Measurements from ENCODE around the gene TMEM120B. TPM values are rescaled to one million over a fixed set of nuclear protein-coding genes. Genes with fewer than 3 reads are reported as not detected.
"Not testable (repeated sequence)": the region's sequence is repeated elsewhere in the genome, so short reads cannot be mapped to it uniquely, and the experiment has no call there.

The TMEM120B gene
- total RNA-seq, 1 donor from 2014 or later: 14.1 TPM

- intact Hi-C loops (cut with micrococcal nuclease): no loop called here
- no peak overlapping the region for H3K4me3 Mint-ChIP-seq (ENCODE audit: low read depth)
- H3K27ac Mint-ChIP-seq: no peak overlapping the region
- no peaks in the 10 kb centered on the region for H3K27me3 Mint-ChIP-seq (ENCODE audit: low read depth)
- no peaks in the 10 kb centered on the region for H3K9me3 Mint-ChIP-seq
- DNase-seq (ENCODE audit: low spot score): no peak
- no peaks in the 10 kb centered on the region for H3K4me1 Mint-ChIP-seq (ENCODE audit: low read depth)
- H3K36me3 Mint-ChIP-seq (ENCODE audit: low read depth): no peaks in the 10 kb centered on the region
These were observed 18.9 kb downstream of the TMEM120B start for GRCh38 chr12:121731473-121731872.

GRCh38 chr12:121733849-121734248, 21.3 kb downstream of the TMEM120B start:
- intact Hi-C loops (cut with micrococcal nuclease): no loop called here
- H3K27me3 Mint-ChIP-seq (ENCODE audit: low read depth): no peaks in the 10 kb centered on the region
- no peaks in the 10 kb centered on the region for H3K9me3 Mint-ChIP-seq
- no peaks in the 10 kb centered on the region for H3K4me1 Mint-ChIP-seq (ENCODE audit: low read depth)
- DNase-seq (ENCODE audit: low spot score): no peak
- no peaks in the 10 kb centered on the region for H3K36me3 Mint-ChIP-seq (ENCODE audit: low read depth)
- no peak overlapping the region for H3K27ac Mint-ChIP-seq
- no peak overlapping the region for H3K4me3 Mint-ChIP-seq (ENCODE audit: low read depth)

GRCh38 chr12:121738340-121738858, 25.8 kb downstream of the TMEM120B start:
- Mint-ChIP-seq H3K27me3 (ENCODE audit: low read depth) (no peaks in the 10 kb centered on the region), H3K9me3 (no peaks in the 10 kb centered on the region), H3K4me1 (ENCODE audit: low read depth) (peaks cover 1% of the 10 kb centered on the region), H3K4me3 (ENCODE audit: low read depth) (no peak overlapping the region), H3K27ac (no peak overlapping the region), H3K36me3 (ENCODE audit: low read depth) (no peaks in the 10 kb centered on the region)
- no peak for DNase-seq (ENCODE audit: low spot score)
- intact Hi-C loops (cut with micrococcal nuclease): no loop called here

GRCh38 chr12:121740847-121741246, 28.3 kb downstream of the TMEM120B start:
- Mint-ChIP-seq H3K4me3 (ENCODE audit: low read depth) (no peak overlapping the region), H3K4me1 (ENCODE audit: low read depth) (peaks cover 1% of the 10 kb centered on the region)
- intact Hi-C loops (cut with micrococcal nuclease): no loop called here

GRCh38 chr12:121741743-121742142, 29.2 kb downstream of the TMEM120B start:
- no peak overlapping the region for H3K4me3 Mint-ChIP-seq (ENCODE audit: low read depth)
- DNase-seq (ENCODE audit: low spot score): no peak
- intact Hi-C loops (cut with micrococcal nuclease): no loop called here
- H3K36me3 Mint-ChIP-seq (ENCODE audit: low read depth): no peaks in the 10 kb centered on the region
- no peaks in the 10 kb centered on the region for H3K9me3 Mint-ChIP-seq
- peaks cover 1% of the 10 kb centered on the region for H3K4me1 Mint-ChIP-seq (ENCODE audit: low read depth)
- no peak overlapping the region for H3K27ac Mint-ChIP-seq
- H3K27me3 Mint-ChIP-seq (ENCODE audit: low read depth): no peaks in the 10 kb centered on the region

More at GRCh38 chr12:121740847-121741246, 28.3 kb downstream of the TMEM120B start:
- H3K9me3 Mint-ChIP-seq: no peaks in the 10 kb centered on the region
- H3K36me3 Mint-ChIP-seq (ENCODE audit: low read depth): no peaks in the 10 kb centered on the region
- no peak for DNase-seq (ENCODE audit: low spot score)
- H3K27ac Mint-ChIP-seq: no peak overlapping the region
- H3K27me3 Mint-ChIP-seq (ENCODE audit: low read depth): no peaks in the 10 kb centered on the region

GRCh38 chr12:121745545-121745944, 33.0 kb downstream of the TMEM120B start:
- H3K36me3 Mint-ChIP-seq (ENCODE audit: low read depth): peaks cover 12% of the 10 kb centered on the region
- H3K4me3 Mint-ChIP-seq (ENCODE audit: low read depth); intact Hi-C loops (cut with micrococcal nuclease); H3K9me3 Mint-ChIP-seq; H3K27me3 Mint-ChIP-seq (ENCODE audit: low read depth); DNase-seq (ENCODE audit: low spot score); H3K4me1 Mint-ChIP-seq (ENCODE audit: low read depth); H3K27ac Mint-ChIP-seq: not testable (repeated sequence)

GRCh38 chr12:121748218-121748570, 35.6 kb downstream of the TMEM120B start:
- no peak overlapping the region for H3K4me3 Mint-ChIP-seq (ENCODE audit: low read depth)
- peaks cover 15% of the 10 kb centered on the region for H3K36me3 Mint-ChIP-seq (ENCODE audit: low read depth)
- peaks cover 3% of the 10 kb centered on the region for H3K4me1 Mint-ChIP-seq (ENCODE audit: low read depth)
- no peak for DNase-seq (ENCODE audit: low spot score)
- no peaks in the 10 kb centered on the region for H3K9me3 Mint-ChIP-seq
- H3K27me3 Mint-ChIP-seq (ENCODE audit: low read depth): no peaks in the 10 kb centered on the region
- H3K27ac Mint-ChIP-seq: peak overlapping the region; percentile 22
- intact Hi-C loops (cut with micrococcal nuclease): no loop called here

GRCh38 chr12:121748571-121749265, 36.2 kb downstream of the TMEM120B start:
- peaks cover 15% of the 10 kb centered on the region for H3K36me3 Mint-ChIP-seq (ENCODE audit: low read depth)
- no peaks in the 10 kb centered on the region for H3K27me3 Mint-ChIP-seq (ENCODE audit: low read depth)
- H3K4me3 Mint-ChIP-seq (ENCODE audit: low read depth): no peak overlapping the region
- peak overlapping the region; percentile 22 for H3K27ac Mint-ChIP-seq
- intact Hi-C loops (cut with micrococcal nuclease): no loop called here
- peaks cover 3% of the 10 kb centered on the region for H3K4me1 Mint-ChIP-seq (ENCODE audit: low read depth)
- H3K9me3 Mint-ChIP-seq: no peaks in the 10 kb centered on the region
- no peak for DNase-seq (ENCODE audit: low spot score)

- DNase-seq (ENCODE audit: low spot score): no peak
- intact Hi-C loops (cut with micrococcal nuclease): no loop called here
- Mint-ChIP-seq H3K9me3 (no peaks in the 10 kb centered on the region), H3K27ac (peak overlapping the region; percentile 11), H3K4me3 (ENCODE audit: low read depth) (no peak overlapping the region), H3K36me3 (ENCODE audit: low read depth) (peaks cover 15% of the 10 kb centered on the region), H3K4me1 (ENCODE audit: low read depth) (peaks cover 3% of the 10 kb centered on the region), H3K27me3 (ENCODE audit: low read depth) (no peaks in the 10 kb centered on the region)
These were observed 36.7 kb downstream of the TMEM120B start for GRCh38 chr12:121749267-121749666.

GRCh38 chr12:121750507-121750955, 38.0 kb downstream of the TMEM120B start:
- H3K9me3 Mint-ChIP-seq: no peaks in the 10 kb centered on the region
- intact Hi-C loops (cut with micrococcal nuclease): no loop called here
- peaks cover 15% of the 10 kb centered on the region for H3K36me3 Mint-ChIP-seq (ENCODE audit: low read depth)
- no peak overlapping the region for H3K4me3 Mint-ChIP-seq (ENCODE audit: low read depth)
- H3K27ac Mint-ChIP-seq: no peak overlapping the region
- DNase-seq (ENCODE audit: low spot score): no peak
- peaks cover 3% of the 10 kb centered on the region for H3K4me1 Mint-ChIP-seq (ENCODE audit: low read depth)
- no peaks in the 10 kb centered on the region for H3K27me3 Mint-ChIP-seq (ENCODE audit: low read depth)

GRCh38 chr12:121751034-121751433, 38.5 kb downstream of the TMEM120B start:
- DNase-seq (ENCODE audit: low spot score): no peak
- Mint-ChIP-seq H3K4me3 (ENCODE audit: low read depth) (no peak overlapping the region), H3K36me3 (ENCODE audit: low read depth) (peaks cover 15% of the 10 kb centered on the region), H3K27me3 (ENCODE audit: low read depth) (no peaks in the 10 kb centered on the region), H3K9me3 (no peaks in the 10 kb centered on the region), H3K27ac (no peak overlapping the region), H3K4me1 (ENCODE audit: low read depth) (peaks cover 4% of the 10 kb centered on the region)
- intact Hi-C loops (cut with micrococcal nuclease): no loop called here

- no peaks in the 10 kb centered on the region for H3K9me3 Mint-ChIP-seq
- no peak overlapping the region for H3K4me3 Mint-ChIP-seq (ENCODE audit: low read depth)
- no peaks in the 10 kb centered on the region for H3K27me3 Mint-ChIP-seq (ENCODE audit: low read depth)
- intact Hi-C loops (cut with micrococcal nuclease): no loop called here
- no peak for DNase-seq (ENCODE audit: low spot score)
- peak overlapping the region; percentile 52 for H3K27ac Mint-ChIP-seq
- H3K36me3 Mint-ChIP-seq (ENCODE audit: low read depth): peaks cover 18% of the 10 kb centered on the region
- H3K4me1 Mint-ChIP-seq (ENCODE audit: low read depth): peaks cover 12% of the 10 kb centered on the region
These were observed 39.3 kb downstream of the TMEM120B start for GRCh38 chr12:121751749-121752351.

GRCh38 chr12:121753844-121754264, 41.3 kb downstream of the TMEM120B start:
- Mint-ChIP-seq H3K36me3 (ENCODE audit: low read depth) (peaks cover 15% of the 10 kb centered on the region), H3K27ac (no peak overlapping the region), H3K4me3 (ENCODE audit: low read depth) (no peak overlapping the region), H3K4me1 (ENCODE audit: low read depth) (peaks cover 10% of the 10 kb centered on the region), H3K9me3 (no peaks in the 10 kb centered on the region), H3K27me3 (ENCODE audit: low read depth) (no peaks in the 10 kb centered on the region)
- intact Hi-C loops (cut with micrococcal nuclease): no loop called here
- DNase-seq (ENCODE audit: low spot score): no peak
